NCI-H69 (cell line): ENCODE measurements around the gene ERC1.

Experiments
- DNase-seq: peaks from one replicate; lab custom pipeline; 2025; lab: John Stamatoyannopoulos, UW

ERC1 gene

GRCh38 chr12:1540690-1541089, 549.7 kb downstream of the ERC1 start:
- DNase-seq = no peak

DNA sequence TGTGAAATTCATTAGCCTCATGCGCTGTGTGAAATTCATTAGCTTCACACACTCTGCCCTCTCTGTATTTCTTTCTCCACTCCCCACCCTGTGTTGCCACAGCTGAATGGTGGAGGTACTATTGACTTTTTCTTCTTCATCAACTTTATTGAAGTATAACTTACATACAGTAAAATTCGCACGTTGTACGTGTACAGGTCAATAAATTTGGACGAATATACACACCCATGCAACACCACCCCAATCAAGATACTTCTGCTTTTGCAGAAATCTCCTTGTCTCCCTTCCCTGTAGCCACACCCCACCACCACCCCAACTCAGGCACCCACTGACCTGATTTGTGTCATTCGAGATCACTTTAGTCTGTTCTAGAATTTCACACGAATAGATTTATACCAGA, 551.6 kb downstream of the ERC1 start:
- no peak for DNase-seq

GRCh38 chr12:1544996-1545700, 554.1 kb downstream of the ERC1 start:
- DNase-seq = peak; percentile 49
